H1 (cell line): ENCODE results near the gene UGT1A10. TPM values are rescaled to one million over a fixed set of nuclear protein-coding genes. Genes with fewer than 3 reads are reported as not detected.

Experiments used
- CTCF ChIA-PET: fragments of 300-600 bp; sonication (Branson Sonifier 250); formaldehyde crosslinking; loops from one replicate; lab custom pipeline; 2021; ENCODE audit not compliant: partially characterized antibody; lab: Charles Lee
- POLR2A ChIA-PET: fragments of 300-600 bp; sonication (Branson Sonifier 250); formaldehyde crosslinking; loops from one replicate; lab custom pipeline; 2021; ENCODE audit warnings: inconsistent platforms; ENCODE audit not compliant: partially characterized antibody; lab: Charles Lee
- DNase-seq, 2 experiments: peaks; one replicate each; pipeline versions ENCODE4 v3.0.0 to v3.0.0-alpha.2; 2010 to 2022; ENCODE audit warnings: low spot score in 2 of 2, low read depth in 1 of 2, mixed read lengths in 1 of 2
- FAIRE-seq: peaks from 2 replicates; lab custom pipeline; 2011; peaks lifted over from hg19 to GRCh38; lab: Jason Lieb, UNC
- H2AFZ ChIP-seq: 2 replicates; pipeline ENCODE4 v1.8.1; 2012; ENCODE audit warnings: low read length, inconsistent platforms
- H2AK5ac ChIP-seq: 2 replicates; pipeline ENCODE4 v1.6.1; 2013; ENCODE audit warnings: low read depth, low read length
- H2BK120ac ChIP-seq: replicated peaks from 2 replicates; pipeline ENCODE3; 2013; ENCODE audit warnings: low read depth, low read length, inconsistent platforms
- H2BK12ac ChIP-seq: 2 replicates; pipeline ENCODE4 v1.6.1; 2013; ENCODE audit warnings: low read depth, low read length
- H2BK15ac ChIP-seq: 2 replicates; pipeline ENCODE4 v1.6.1; 2013; ENCODE audit warnings: low read length
- H2BK20ac ChIP-seq: 2 replicates; pipeline ENCODE4 v1.6.1; 2013; ENCODE audit warnings: low read length
- H2BK5ac ChIP-seq: 2 replicates; pipeline ENCODE4 v1.6.1; 2013; ENCODE audit warnings: low read depth, low read length
- H3K14ac ChIP-seq: 2 replicates; pipeline ENCODE4 v1.6.1; 2013; ENCODE audit warnings: inconsistent platforms; ENCODE audit not compliant: insufficient read length
- H3K18ac ChIP-seq: 2 replicates; pipeline ENCODE4 v1.6.1; 2013; ENCODE audit warnings: low read length; ENCODE audit errors: extremely low read depth
- H3K23ac ChIP-seq: 2 replicates; pipeline ENCODE4 v1.6.1; 2013; ENCODE audit warnings: inconsistent platforms; ENCODE audit not compliant: insufficient read length
- H3K23me2 ChIP-seq: 2 replicates; pipeline ENCODE4 v1.6.1; 2013; ENCODE audit warnings: low read depth, low read length
- H3K27ac ChIP-seq: 2 replicates; pipeline ENCODE4 v1.6.1; 2011; ENCODE audit warnings: low read depth, low read length, inconsistent platforms
- H3K27me3 ChIP-seq, 4 experiments: replicated peaks in 1 of 4; 1 replicate in 1 of 4; 2 replicates in 3 of 4; pipeline versions ENCODE4 v1.6.1 to v1.8.1; 2011 to 2013; ENCODE audit warnings: low read length in 3 of 4, mild to moderate bottlenecking in 3 of 4, inconsistent platforms in 2 of 4, mixed read lengths in 2 of 4, moderate library complexity in 1 of 4; ENCODE audit not compliant: control insufficient read depth in 3 of 4, insufficient read depth in 3 of 4; ENCODE audit errors: extremely low read depth in 1 of 4
- H3K36me3 ChIP-seq, 4 experiments: 2 replicates each; pipeline versions ENCODE4 v1.6.1 to v1.8.1; 2011 to 2013; ENCODE audit warnings: mild to moderate bottlenecking in 4 of 4, low read length in 3 of 4, moderate library complexity in 2 of 4, control low read depth in 1 of 4, inconsistent platforms in 1 of 4; ENCODE audit not compliant: insufficient read depth in 4 of 4, control insufficient read depth in 2 of 4
- H3K4ac ChIP-seq: replicated peaks from 2 replicates; pipeline ENCODE3; 2013; ENCODE audit warnings: low read length, low read depth, mixed read lengths, inconsistent platforms; ENCODE audit not compliant: insufficient read length
- H3K4me1 ChIP-seq, 4 experiments: replicated peaks in 1 of 4; 1 replicate in 1 of 4; 2 replicates in 3 of 4; pipeline versions ENCODE4 v1.6.1 to v1.8.1; 2011 to 2013; ENCODE audit warnings: low read length in 3 of 4, inconsistent platforms in 2 of 4, mixed read lengths in 1 of 4; ENCODE audit not compliant: insufficient read depth in 4 of 4, control insufficient read depth in 3 of 4
- H3K4me2 ChIP-seq, 2 experiments: 2 replicates each; pipeline versions ENCODE4 v1.6.1 to v1.8.1; 2011 to 2013; ENCODE audit warnings: low read depth in 2 of 2, low read length in 2 of 2, control low read depth in 1 of 2, inconsistent platforms in 1 of 2, mild to moderate bottlenecking in 1 of 2; ENCODE audit not compliant: insufficient read depth in 1 of 2
- H3K4me3 ChIP-seq, 4 experiments: fragments of 200-600, 300-600 bp in 1 of 4; sonication (generic), shearing (Covaris generic), sonication (Bioruptor Twin) in 1 of 4; 2 replicates each; pipeline versions ENCODE4 v1.5.1 to v1.8.1; 2011 to 2016; ENCODE audit warnings: low read length in 4 of 4, low read depth in 3 of 4, control low read depth in 2 of 4, inconsistent platforms in 2 of 4, mild to moderate bottlenecking in 2 of 4, mixed read lengths in 1 of 4, moderate library complexity in 1 of 4; ENCODE audit not compliant: insufficient read depth in 2 of 4; ENCODE audit errors: extremely low read depth in 1 of 4
- H3K56ac ChIP-seq: replicated peaks from 2 replicates; pipeline ENCODE3; 2013; ENCODE audit warnings: low read depth, mild to moderate bottlenecking, mixed read lengths, low read length, inconsistent platforms; ENCODE audit not compliant: insufficient read length
- H3K79me1 ChIP-seq: 2 replicates; pipeline ENCODE4 v1.6.1; 2013; ENCODE audit warnings: low read depth, low read length, control low read depth
- H3K79me2 ChIP-seq, 2 experiments: 2 replicates each; pipeline versions ENCODE4 v1.6.1 to v1.8.1; 2012 to 2013; ENCODE audit warnings: low read length in 2 of 2, mild to moderate bottlenecking in 2 of 2, inconsistent platforms in 1 of 2; ENCODE audit not compliant: insufficient read depth in 2 of 2, control insufficient read depth in 1 of 2
- H3K9ac ChIP-seq, 4 experiments: replicated peaks in 1 of 4; 1 replicate in 1 of 4; 2 replicates in 3 of 4; pipeline versions ENCODE4 v1.6.1 to v1.8.1; 2011 to 2013; ENCODE audit warnings: low read depth in 3 of 4, low read length in 3 of 4, control low read depth in 2 of 4, mild to moderate bottlenecking in 2 of 4, moderate library complexity in 2 of 4, inconsistent platforms in 1 of 4; ENCODE audit errors: extremely low read depth in 1 of 4
- H3K9me3 ChIP-seq, 2 experiments: 2 replicates each; pipeline versions ENCODE4 v1.6.1 to v1.8.1; 2012 to 2013; ENCODE audit warnings: mild to moderate bottlenecking in 2 of 2, moderate library complexity in 2 of 2, control low read depth in 1 of 2, inconsistent platforms in 1 of 2, low read depth in 1 of 2, low read length in 1 of 2, mixed read lengths in 1 of 2; ENCODE audit not compliant: insufficient read depth in 2 of 2
- H4K20me1 ChIP-seq, 2 experiments: replicated peaks in 1 of 2; 2 replicates each; pipeline versions ENCODE3 to v1.8.1; 2011 to 2013; ENCODE audit warnings: inconsistent platforms in 2 of 2, low read length in 2 of 2, mild to moderate bottlenecking in 1 of 2; ENCODE audit not compliant: insufficient read depth in 2 of 2, control insufficient read depth in 1 of 2
- H4K5ac ChIP-seq: 2 replicates; pipeline ENCODE4 v1.6.1; 2013; ENCODE audit warnings: low read length, low read depth, mixed read lengths, inconsistent platforms; ENCODE audit not compliant: insufficient read length
- H4K8ac ChIP-seq: 2 replicates; pipeline ENCODE4 v1.8.0; 2013; ENCODE audit warnings: mild to moderate bottlenecking, moderate library complexity, low read length, inconsistent platforms; ENCODE audit not compliant: insufficient read depth; ENCODE audit errors: extremely low read depth
- H4K91ac ChIP-seq: replicated peaks from 2 replicates; pipeline ENCODE3; 2013; ENCODE audit warnings: low read length, mixed read lengths, inconsistent platforms; ENCODE audit not compliant: insufficient read length
- CBX8 ChIP-seq: fragments of 300-800, 300-1000 bp; sonication (generic); IDR thresholded peaks from 2 replicates; pipeline ENCODE4 v1.7.1; 2016; ENCODE audit warnings: low read depth, low read length, borderline replicate concordance
- GABPA ChIP-seq: IDR thresholded peaks from 2 replicates; pipeline ENCODE4 v1.6.1; 2011; ENCODE audit warnings: mild to moderate bottlenecking, low read length, moderate library complexity, borderline replicate concordance; ENCODE audit not compliant: insufficient read depth
- GTF2F1 ChIP-seq: IDR thresholded peaks from 2 replicates; pipeline ENCODE4 v1.6.1; 2012; ENCODE audit warnings: low read depth, low read length, improper control_type of control experiment, borderline replicate concordance
- HDAC6 ChIP-seq: IDR thresholded peaks from one replicate; pipeline ENCODE4 v1.7.1; 2012; ENCODE audit warnings: low read depth, mild to moderate bottlenecking, inconsistent platforms, low read length, moderate library complexity
- MAFK ChIP-seq: IDR thresholded peaks from 2 replicates; pipeline ENCODE4 v1.6.1; 2012; ENCODE audit warnings: low read depth, mild to moderate bottlenecking, improper control_type of control experiment, low read length
- POU5F1 ChIP-seq: IDR thresholded peaks from 2 replicates; pipeline ENCODE4 v1.6.1; 2011; ENCODE audit warnings: low read depth, mild to moderate bottlenecking, low read length, moderate library complexity
- RFX5 ChIP-seq: IDR thresholded peaks from 2 replicates; pipeline ENCODE4 v1.6.1; 2011; ENCODE audit warnings: low read depth, low read length, improper control_type of control experiment, borderline replicate concordance
- SIX5 ChIP-seq: IDR thresholded peaks from 2 replicates; pipeline ENCODE4 v1.6.1; 2011; ENCODE audit warnings: mild to moderate bottlenecking, low read depth, low read length
- TAF1 ChIP-seq: IDR thresholded peaks from 2 replicates; pipeline ENCODE4 v1.6.1; 2011; ENCODE audit warnings: mild to moderate bottlenecking, low read depth, low read length
- WGBS, 2 experiments: shearing (Covaris generic) in 1 of 2; methylation state at CpG; one replicate each; pipeline versions ENCODE4 v1.1.6 to v1.1.7; 2013 to 2015; ENCODE audit warnings: low lambda C conversion rate in 2 of 2, mixed read lengths in 2 of 2, inconsistent platforms in 1 of 2, low coverage in 1 of 2, missing lambda C conversion rate in 1 of 2; ENCODE audit not compliant: insufficient replicate concordance in 2 of 2, insufficient coverage in 1 of 2, insufficient read length in 1 of 2; ENCODE audit errors: extremely low coverage in 1 of 2, missing lambda C conversion rate in 1 of 2; 5-methylcytosine and 5-hydroxymethylcytosine counted together
- polyA plus RNA-seq, 7 experiments: library from polyadenylated mRNA; depleted of rRNA in 3 of 7; stranded (reverse) in 5 of 7; unstranded in 2 of 7; fragments of >200 nt in 5 of 7; fragments of 200-250 nt in 2 of 7; gene quantifications; 1 replicate in 5 of 7; 2 replicates in 1 of 7; 4 replicates in 1 of 7; pipeline versions ENCODE4 v1.2.1 to v1.2.3, GENCODE V29; 2011 to 2013; ENCODE audit warnings: missing spikeins in 2 of 7, mixed read lengths in 2 of 7
- total RNA-seq: library from RNA; stranded (reverse); fragmentation: NEBNext Ultra II Directional; extraction: Animal tissue kit (Norgen Biotek cat#: 25700); gene quantifications from 2 replicates; pipeline ENCODE4 v1.2.1, GENCODE V29; 2021
- TF ChIP-seq, protein P1 (sequence below), 3 experiments: IDR thresholded peaks; 1 replicate in 2 of 3; 2 replicates in 1 of 3; pipeline versions ENCODE4 v1.5.1 to v1.6.1; 2011; ENCODE audit warnings: low read length in 3 of 3, mild to moderate bottlenecking in 3 of 3, inconsistent platforms in 2 of 3, low read depth in 1 of 3, moderate library complexity in 1 of 3; ENCODE audit not compliant: insufficient read depth in 1 of 3; ENCODE audit errors: control extremely low read depth in 1 of 3

UGT1A10 gene
- total and polyA plus RNA-seq, 2 of the 8 experiments (the other 6 are each of a cell fraction or from before 2014, with no cell fraction given): not detected

DNA sequence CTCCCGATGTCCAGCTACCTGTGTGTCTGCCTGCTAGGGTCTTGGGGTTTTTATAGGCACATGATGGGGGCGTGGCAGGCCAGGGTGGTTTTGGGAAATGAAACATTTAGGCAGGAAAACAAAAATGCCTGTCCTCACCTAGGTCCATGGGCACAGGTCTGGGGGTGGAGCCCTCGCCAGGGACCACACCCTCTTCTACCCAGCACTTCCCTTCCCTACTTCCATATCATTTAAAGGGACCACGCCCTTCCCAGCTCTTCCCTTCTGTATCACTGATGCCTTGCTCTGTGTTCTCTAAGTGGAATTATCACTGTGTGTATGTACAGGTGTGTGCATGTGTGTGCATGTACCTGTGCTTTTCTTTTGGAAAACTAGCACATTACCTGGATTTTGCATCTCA, 130.2 kb downstream of the UGT1A10 start:
- Histone ChIP-seq H2BK15ac (no peak overlapping the region), H3K14ac (no peak overlapping the region), H3K27me3 (no peaks in the 10 kb centered on the region), H3K4me3 (no peak overlapping the region), H3K23ac (no peak overlapping the region), H4K5ac (no peak overlapping the region), H3K23me2 (peaks cover 2% of the 10 kb centered on the region; the same call in 1 of the 2 replicates), H3K79me2 (no peaks in the 10 kb centered on the region), H3K9me3 (0 out of 4 replicates have a peak, but pooled peaks cover 0 to 4% of the 10 kb centered on the region in 2 experiments), H3K79me1 (no peaks in the 10 kb centered on the region), H4K91ac (no peak overlapping the region), H2AK5ac (no peak overlapping the region), H2BK120ac (no peak overlapping the region), H3K9ac (no peak overlapping the region), H4K8ac (no peak overlapping the region), H2BK5ac (no peak overlapping the region), H3K36me3 (no peaks in the 10 kb centered on the region), H2BK20ac (no peak overlapping the region), H3K4me2 (no peak overlapping the region), H3K4ac (no peak overlapping the region), H3K56ac (no peak overlapping the region), H3K4me1 (no peaks in the 10 kb centered on the region; a peak in 1 of 7 replicates), H2BK12ac (no peak overlapping the region), H4K20me1 (no peaks in the 10 kb centered on the region), H2AFZ (no peak overlapping the region), H3K27ac (no peak overlapping the region), H3K18ac (no peak overlapping the region)
- ChIA-PET CTCF (interaction anchor here (0.6 kb wide), 1 partner anchor 162 kb away, joined by 3 read pairs; no protein-coding TSS in a partner anchor), POLR2A (no interaction called here)
- FAIRE-seq: no peak
- WGBS, 2 experiments: 84% methylated on average over 3 of the region's 4 CpGs; no CpG with 5 or more reads in 1 of the 2 experiments
- DNase-seq: no peak
- TF ChIP-seq GTF2F1 (no peak), MAFK (no peak), CBX8 (no peak), RFX5 (no peak), POU5F1 (no peak), TAF1 (no peak), HDAC6 (no peak), GABPA (no peak), SIX5 (no peak)
- TF ChIP-seq, protein P1, sequence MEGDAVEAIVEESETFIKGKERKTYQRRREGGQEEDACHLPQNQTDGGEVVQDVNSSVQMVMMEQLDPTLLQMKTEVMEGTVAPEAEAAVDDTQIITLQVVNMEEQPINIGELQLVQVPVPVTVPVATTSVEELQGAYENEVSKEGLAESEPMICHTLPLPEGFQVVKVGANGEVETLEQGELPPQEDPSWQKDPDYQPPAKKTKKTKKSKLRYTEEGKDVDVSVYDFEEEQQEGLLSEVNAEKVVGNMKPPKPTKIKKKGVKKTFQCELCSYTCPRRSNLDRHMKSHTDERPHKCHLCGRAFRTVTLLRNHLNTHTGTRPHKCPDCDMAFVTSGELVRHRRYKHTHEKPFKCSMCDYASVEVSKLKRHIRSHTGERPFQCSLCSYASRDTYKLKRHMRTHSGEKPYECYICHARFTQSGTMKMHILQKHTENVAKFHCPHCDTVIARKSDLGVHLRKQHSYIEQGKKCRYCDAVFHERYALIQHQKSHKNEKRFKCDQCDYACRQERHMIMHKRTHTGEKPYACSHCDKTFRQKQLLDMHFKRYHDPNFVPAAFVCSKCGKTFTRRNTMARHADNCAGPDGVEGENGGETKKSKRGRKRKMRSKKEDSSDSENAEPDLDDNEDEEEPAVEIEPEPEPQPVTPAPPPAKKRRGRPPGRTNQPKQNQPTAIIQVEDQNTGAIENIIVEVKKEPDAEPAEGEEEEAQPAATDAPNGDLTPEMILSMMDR (IDR thresholded peaks at IDR 0.05; ENCODE audit: control extremely low read depth in 1 of 3, insufficient read depth in 1 of 3, low read depth in 1 of 3, low read length in 3 of 3): no peak
